HG02943 (cell line): ENCODE measurements around the gene ACR.

Experiments used
- ATAC-seq: cut with Tn5 transposase; IDR thresholded peaks from one replicate; pipeline ENCODE4 v1.9.1; 2021; ENCODE audit warnings: mild to moderate bottlenecking, low read depth, moderate library complexity; ENCODE audit not compliant: unreplicated experiment

ACR gene

DNA sequence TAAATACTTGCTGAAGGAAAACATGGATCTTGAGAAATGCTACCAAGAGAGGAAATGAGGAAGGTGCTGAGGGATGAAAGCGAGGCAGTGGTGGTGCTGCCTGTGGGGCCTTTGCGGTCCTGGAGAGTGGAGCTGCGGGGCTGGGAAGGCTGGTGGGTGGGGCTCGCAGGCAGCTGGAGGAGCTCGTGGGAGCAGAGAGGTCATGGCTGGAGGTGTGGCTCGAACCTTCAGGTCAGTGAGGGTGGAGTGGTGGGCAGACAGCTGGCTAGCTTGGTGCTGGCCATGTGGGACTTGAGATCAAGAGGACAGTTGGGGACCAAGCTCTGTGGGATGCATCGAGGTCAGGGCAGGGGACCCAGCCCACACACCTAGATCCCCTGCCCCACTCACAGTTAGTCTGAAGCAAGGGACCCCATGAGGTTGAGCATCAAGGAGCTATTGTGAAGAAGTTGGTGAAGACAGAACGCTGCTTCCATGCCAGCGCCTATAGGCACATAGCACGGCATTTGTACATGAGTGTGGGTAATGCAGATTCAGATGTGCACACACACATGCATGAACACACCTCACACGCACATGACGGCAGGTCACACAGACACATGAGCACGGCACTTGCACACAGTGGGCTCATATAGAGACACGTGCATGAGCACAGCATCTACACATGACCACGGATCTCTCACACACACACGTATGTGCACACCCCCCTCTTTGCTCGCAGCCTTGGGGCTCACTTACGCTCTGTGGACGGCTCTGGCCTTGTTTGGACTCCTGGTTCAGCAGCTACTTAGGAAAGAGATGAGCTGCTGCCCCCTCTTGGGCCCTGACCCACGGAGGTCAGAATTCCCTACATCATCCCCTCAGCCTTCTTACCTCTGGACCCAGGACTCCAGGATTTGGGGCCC, 34.9 kb upstream of the ACR start:
- ATAC-seq, result no peak

DNA sequence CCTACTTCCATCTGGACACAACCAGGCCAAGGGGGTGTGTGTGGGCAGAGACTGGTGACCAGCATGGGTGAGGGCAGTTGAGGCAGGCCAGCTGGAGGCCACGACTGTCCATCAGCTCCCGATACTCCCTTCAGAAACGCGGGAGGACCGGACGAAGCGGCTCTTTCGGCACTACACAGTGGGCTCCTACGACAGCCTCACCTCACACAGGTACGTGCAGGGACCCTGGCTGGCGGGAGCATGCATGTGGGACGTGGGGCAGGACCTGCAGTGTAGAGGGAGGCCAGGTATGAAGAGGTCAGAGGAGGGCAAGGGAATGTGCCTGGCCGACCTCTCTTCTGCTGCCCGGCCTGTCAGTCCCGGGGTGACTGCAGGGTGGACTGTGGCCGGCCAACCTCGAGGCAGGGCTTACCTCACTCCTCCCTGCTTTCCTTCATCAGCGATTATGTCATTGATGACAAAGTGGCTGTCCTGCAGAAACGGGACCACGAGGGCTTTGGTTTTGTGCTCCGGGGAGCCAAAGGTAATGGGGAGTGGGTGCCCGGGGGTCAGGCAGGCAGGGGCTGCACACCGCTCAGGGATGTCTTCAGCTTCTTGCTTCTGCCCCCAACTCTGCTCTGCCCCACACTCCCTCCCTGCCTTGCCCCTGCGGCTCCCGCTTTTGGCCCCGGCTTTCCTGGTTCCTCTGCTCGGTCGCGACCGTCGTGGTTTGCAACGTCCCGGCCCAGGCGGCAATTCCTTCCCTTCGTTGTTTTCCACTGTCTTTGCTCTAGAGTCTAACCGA, 34.1 kb upstream of the ACR start:
- ATAC-seq, result no peak

DNA sequence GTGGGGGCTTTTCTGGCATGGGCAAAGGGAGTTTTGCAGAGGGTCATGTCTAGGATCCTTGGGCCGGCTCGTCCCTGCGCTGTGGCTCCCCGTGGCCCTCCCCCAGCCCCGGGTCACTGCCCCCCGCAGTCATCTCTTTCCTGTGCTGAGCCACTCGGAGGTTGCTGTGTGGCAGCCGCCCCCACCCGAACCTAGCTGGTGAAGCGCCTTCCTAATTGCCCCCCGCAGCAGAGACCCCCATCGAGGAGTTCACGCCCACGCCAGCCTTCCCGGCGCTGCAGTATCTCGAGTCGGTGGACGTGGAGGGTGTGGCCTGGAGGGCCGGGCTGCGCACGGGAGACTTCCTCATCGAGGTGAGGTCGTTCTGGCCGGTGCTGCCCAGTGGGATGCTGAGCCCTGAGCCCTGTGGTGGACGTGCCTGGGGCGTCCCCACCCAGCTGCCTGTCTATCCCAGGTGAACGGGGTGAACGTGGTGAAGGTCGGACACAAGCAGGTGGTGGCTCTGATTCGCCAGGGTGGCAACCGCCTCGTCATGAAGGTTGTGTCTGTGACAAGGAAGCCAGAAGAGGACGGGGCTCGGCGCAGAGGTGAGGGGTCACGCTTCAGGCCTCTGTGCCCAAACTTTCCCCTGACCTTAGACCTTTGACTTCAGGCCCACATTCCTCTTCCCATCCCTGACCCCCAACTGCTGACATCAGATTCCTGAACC, 33.3 kb upstream of the ACR start:
- no peak for ATAC-seq

DNA sequence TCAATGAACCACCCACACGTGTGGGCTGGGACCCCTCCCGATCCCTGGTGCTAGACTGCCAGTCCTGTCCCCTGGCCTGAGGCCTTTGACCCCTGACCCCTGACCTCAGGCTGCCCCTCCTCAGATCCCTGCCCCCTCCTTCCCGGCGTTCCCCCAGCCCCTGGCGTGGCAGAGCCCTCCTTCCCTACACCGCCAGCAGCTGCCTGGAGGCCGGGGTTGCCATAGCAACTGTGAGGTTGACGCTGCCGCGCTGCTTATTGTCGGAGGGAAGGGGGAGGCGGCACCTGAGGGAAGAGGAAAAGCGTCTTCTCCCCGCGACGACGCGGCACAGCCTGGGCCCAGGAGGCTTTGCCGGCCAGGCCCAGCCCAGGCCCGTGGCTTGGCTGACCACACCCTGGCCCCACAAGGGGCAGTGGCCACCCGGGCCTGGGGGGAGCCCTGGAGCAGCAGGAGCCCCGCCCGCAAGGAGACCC, 32.7 kb upstream of the ACR start:
- no peak for ATAC-seq

DNA sequence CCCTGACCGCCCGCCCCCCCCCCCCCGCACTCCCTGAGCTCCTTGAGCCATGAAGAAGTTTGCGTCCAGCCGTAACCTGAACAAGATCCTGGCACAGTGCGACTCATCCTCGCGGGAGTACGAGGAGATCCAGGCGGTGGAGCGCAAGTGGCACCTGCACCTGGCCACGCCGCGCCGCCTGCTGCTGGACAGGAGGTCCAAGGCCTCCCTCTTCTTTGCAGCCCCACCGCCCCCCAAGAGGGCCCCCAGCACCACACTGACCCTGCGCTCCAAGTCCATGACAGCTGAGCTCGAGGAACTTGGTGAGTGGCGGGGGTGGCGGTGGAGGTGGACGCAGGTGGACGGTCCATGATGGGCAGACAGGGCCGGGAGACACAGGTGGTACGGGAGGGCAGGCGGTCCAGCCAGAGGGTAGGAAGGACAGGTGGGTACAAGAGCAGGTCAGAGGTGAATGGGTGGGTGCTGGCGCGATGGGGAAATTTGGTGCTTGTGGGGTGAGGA, 32.1 kb upstream of the ACR start:
- no peak for ATAC-seq

DNA sequence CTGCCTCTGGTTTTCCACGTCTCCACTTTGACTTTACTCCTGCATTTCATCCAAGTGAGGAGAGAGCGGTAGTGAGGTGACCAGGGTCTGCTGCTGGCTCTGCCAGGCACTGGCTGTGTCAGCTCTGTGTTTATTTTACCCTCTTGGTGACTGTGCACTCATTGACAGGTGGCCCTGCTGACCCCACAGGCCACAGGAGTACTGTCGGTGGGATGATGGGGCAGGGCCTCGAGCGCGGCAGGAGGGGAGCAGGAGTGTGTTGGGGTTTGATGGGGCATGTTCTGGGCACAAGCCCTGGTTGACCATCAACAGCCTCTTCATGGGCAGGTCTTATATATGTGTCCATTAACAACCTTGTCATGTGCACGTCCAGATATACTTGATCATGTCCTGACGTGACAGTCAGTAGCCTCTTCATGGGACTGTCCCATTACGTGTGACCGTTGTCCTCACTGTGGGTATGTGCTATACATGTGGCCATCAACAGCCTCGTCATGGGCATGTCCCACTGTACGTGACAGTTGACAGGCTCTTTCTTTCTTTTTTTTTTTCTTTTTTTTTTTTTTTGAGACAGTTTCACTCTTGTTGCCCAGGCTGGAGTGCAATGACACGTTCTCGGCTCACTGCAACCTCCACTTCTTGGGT, 31.4 kb upstream of the ACR start:
- no peak for ATAC-seq

DNA sequence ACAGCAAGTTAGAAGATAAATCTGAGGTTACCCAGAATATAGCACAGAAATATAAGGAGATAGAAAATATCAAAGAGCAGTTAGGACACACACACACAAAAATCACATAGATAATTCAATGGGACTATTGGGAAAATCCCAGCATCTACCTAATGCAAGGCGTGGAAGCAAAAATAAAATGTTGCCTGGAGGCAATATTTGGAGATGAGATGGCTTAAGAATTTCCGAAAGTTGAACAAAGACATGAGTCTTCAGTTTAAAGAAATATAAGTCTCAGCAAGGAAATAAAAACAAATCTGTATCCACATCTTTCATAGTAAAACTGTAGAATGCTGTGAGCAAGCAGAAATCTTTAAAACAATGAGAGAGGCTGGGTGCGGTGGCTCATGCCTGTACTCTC, 29.5 kb upstream of the ACR start:
- ATAC-seq, result no peak

DNA sequence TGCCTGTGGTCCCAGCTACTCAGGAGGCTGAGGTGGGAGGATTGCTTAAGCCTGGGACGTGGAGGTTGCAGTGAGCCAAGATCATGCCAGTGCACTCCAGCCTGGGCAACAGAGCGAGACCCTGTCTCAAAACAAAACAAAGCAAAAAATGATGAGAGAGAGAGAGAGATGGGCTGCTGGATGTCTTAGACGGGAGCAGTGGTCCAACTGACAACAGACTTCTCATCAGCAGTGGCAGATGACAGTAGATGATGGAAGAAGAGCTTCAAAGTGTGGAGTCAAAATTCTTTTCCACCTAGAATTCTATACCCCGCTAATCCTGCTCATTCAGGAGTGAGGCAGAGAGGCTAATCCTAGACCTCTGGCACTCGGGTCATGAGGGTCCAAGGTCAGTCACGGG, 29.0 kb upstream of the ACR start:
- no peak for ATAC-seq

DNA sequence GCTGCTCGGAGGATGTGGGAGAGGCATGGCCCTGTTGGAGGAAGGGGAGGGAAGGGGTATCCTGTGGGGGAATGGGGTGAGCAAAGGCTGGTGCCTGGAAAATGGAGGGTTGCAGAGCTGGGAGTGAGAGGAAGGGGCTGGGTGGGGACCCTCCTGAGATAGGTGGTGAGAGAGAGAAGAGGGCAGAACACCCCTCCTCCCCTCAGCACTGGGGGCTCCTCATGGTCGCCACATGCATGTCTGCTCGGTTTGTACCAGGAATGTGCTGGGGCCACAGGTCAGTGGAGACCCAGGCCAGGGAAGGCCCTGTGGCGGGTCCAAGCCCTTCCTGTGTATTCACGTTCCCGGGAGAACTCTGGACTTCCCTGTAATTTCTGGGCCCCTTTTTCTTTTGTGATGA, 27.8 kb upstream of the ACR start:
- ATAC-seq, result no peak

DNA sequence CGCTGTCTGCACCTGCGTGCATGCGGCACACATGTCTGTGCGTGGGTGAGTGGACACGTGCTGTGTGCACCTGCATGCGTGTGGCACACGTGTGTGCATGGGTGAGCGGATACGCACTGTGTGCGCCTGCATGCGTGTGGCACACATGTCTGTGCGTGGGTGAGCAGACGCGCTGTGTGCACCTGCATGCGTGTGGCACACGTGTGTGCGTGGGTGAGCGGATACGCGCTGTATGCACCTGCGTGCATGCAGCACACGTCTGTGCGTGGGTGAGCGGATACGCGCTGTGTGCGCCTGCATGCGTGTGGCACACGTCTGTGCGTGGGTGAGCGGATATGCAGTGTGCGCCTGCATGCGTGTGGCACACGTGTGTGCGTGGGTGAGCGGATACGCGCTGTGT, 27.1 kb upstream of the ACR start:
- no peak for ATAC-seq

DNA sequence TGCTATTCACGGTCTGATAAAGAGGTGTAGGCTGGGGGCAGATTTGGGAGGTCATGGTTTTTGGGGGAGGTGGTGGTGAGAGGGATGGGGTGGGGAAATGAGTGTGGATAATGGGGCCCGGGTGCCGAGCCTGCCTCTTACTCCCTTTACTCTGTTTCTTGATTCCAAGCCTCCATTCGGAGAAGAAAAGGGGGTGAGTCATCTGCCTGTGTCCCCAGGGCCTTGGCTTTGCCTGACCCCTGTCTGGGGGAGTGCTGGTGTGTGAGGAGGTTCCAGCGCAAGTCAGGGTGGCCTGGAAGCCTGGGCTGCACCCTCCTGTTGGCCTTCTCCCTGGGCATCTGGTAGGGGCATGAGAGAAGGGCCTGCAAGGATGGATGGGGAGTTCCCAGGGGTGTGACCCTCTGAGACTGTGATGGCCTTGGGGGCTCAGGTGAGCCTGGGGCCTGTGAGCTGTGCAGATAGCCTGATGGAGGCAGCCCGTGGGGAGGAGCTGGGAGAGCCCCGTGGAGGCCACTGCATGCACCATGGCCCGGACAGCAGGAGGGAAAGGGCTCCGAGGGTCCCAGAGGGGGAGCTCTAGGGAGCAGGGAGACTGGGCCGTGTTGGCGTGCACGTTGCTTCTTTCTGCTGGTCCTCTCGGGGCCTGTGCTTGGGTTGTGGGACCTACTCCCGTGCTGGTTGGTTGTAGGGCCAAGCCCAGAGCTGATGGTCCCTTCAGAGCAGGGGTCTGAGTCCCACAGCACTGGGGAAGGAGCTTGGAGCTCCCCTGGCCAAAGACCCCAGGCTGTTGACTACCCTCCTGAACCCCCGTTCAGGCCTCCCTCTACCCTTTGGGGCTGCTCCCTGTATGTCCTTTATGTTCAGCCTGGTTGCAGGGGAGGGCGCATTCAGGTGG, 26.3 kb upstream of the ACR start:
- no peak for ATAC-seq

DNA sequence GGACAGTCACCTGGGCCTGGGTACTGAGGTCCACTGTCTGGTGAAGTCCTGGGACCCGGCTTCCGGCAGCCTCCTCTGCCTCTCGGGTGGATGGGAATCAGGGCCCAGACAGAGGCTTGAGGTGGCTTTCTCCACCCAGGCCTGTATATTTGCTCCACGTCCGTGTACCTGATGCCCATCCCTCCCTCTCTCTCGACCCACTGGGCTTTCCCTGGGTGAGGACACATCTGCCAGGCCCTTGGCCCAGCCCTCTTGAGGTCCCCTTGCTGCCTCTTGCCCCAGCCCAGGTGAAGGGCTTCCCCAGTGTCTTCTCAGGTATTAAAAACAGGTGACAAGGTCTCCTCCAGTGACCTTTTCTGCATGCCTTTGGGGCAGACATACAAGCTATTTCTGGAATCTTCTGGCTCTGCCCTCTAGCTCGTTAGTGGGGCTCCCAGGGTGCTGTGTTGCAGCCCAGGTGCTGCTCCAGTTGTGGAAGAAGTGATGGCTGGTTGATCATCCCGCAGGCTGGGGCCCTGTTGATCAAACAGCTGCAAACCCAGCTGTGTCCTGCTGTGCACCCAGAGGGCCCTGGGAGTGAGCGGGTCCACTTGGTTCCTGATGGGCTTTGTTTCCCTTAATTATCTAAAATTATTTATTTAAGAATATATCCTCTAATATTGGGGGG, 25.5 kb upstream of the ACR start:
- ATAC-seq, result no peak

DNA sequence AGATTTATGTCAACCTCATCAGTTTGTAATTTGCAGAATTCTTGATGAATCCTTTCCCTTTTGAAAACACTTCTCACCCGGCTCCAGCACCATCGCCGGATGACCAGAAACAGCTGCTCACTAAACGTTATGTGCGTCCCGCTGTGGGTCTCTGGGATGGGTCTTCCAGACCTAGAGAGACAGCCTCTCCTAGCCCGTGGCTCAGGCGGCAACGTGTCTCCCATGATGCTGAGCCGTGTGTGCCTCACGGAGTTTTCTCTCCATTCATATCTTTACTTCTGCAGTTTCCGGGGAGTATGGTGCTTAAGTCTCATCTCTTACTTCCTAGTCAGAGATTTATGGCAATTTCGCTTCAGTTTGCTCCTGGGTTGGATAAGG, 25.0 kb upstream of the ACR start:
- ATAC-seq, result no peak

DNA sequence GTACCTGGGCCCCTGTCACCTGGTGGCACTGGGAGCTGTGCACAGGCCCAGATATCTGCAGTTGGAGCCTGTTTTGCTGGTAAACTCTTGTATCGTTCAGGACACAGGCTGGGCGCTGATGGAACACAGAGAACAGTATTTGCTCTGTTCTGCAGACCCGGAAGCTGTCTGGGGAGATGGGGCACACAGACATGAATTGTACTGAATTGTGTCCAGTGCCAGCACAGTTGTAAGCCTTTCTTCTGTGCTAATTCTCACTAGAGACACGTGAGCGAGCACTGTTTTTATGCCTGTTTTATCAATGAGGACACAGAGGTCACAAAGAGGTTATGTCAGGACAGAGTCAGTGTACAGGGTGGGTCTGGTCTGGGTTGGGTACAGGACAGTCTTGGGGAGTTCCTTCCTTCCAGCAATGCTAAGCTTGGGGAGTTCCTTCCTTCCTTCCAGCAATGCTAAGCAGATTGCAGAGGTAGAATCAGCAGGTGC, 24.4 kb upstream of the ACR start:
- ATAC-seq, result no peak

DNA sequence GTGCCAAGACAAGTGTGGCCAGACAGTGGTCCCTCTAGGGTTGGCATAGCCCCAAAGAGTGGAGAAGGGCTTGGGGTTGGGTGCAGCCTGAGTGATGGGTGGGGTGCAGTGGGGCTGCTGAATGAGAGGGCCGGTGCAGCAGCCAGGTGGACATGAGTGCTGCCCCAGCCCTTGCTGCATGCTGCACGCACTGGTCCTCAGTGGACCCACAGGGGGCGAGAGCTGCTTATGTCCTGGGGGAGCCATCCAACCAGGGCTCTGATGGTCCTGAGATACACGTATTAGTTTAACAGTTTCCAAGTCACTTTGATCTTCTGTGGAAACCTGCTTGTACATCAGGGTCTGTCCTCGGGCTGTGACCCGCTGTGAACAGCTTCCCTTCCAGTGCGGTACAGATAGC, 23.9 kb upstream of the ACR start:
- ATAC-seq, result no peak

DNA sequence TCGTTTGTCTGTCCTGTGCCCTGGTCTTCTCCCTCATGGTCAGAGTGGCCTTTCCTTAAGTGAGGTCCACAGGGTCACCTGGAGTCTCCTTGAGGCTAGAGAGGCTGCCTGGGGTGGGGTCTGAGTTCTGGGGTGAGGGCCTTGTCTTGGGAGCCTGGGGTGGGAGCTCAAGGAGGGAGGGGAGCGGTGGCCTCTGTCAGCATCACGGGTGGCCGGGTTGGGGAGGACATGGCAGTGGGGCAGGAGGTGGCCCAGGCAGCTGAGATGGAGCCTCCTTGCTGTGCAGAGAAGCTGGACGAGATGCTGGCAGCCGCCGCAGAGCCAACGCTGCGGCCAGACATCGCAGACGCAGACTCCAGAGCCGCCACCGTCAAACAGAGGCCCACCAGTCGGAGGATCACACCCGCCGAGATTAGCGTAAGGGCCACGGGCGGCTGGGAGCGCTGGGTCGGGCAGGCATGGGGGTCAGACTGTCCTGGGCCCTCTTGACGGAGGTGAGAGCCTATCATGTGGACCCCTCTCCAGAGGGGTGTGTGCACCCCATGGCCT, 23.3 kb upstream of the ACR start:
- no peak for ATAC-seq

DNA sequence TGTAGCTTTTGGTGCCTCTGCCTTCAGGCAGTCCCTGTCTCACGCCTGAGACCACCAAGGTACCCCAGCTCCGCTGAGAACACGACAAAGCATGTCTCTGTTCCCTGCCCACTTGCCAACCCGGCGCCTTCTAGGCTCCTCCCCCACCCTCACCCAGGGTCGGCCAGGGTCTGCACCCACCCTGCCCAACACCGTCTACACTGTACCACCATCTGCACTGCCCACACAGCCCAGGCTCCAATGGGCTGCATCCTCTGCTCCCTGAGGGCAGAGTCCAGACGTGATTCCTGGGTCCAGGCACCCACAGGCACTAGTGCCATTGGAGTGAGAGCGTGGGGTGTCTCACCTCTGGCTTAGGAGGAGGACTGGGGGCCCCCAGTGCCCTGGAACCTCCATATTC, 22.8 kb upstream of the ACR start:
- no peak for ATAC-seq

DNA sequence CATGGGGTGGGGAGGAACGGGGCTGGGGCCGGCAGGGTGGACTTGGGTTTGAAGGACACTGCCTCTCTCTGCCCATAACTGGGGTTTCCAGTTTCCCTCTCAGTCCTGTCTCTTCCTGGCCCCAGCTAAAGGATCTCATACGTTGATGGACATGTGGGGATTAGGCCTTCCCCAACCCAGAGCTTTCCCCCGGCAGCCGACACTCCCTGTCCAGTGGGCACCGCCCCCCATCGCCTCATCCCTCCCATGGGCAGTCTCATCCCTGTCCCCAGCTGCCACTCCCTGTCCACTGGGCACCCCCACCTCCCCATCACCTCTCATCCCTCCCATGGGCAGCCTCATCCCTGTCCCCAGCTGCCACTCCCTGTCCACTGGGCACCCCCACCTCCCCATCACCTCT, 22.2 kb upstream of the ACR start:
- no peak for ATAC-seq
